ENCODE results near the gene AP1AR.

DNA sequence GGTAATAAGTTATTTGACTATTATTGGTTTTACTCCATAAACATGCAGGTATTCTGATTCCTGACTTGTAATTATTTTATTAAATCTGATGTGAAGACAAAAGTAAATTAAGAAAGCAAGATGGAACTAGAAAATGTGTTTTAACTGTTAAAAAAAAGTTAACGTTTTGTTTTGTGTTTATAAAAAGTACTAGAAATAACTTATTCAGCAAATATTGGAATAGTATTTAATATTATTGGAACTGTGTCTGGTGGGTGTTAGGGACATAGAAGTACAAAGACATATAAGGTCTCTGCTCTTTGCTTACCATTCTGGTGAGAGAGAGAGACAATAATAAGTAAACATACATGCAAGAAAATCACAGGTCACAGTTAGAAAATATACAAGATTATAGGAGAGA is 38.5 kb downstream of the AP1AR start:
- TF ChIP-seq, protein P1, sequence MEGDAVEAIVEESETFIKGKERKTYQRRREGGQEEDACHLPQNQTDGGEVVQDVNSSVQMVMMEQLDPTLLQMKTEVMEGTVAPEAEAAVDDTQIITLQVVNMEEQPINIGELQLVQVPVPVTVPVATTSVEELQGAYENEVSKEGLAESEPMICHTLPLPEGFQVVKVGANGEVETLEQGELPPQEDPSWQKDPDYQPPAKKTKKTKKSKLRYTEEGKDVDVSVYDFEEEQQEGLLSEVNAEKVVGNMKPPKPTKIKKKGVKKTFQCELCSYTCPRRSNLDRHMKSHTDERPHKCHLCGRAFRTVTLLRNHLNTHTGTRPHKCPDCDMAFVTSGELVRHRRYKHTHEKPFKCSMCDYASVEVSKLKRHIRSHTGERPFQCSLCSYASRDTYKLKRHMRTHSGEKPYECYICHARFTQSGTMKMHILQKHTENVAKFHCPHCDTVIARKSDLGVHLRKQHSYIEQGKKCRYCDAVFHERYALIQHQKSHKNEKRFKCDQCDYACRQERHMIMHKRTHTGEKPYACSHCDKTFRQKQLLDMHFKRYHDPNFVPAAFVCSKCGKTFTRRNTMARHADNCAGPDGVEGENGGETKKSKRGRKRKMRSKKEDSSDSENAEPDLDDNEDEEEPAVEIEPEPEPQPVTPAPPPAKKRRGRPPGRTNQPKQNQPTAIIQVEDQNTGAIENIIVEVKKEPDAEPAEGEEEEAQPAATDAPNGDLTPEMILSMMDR (IDR thresholded peaks at IDR 0.05; ENCODE audit: control extremely low read depth in 1 of 3, insufficient read depth in 1 of 3, low read depth in 1 of 3, low read length in 3 of 3): no peak
- TF ChIP-seq EZH2 (IDR thresholded peaks at IDR 0.05; ENCODE audit: low read depth, low read length, severe bottlenecking): no peak
